Measurements from ENCODE around the gene COL6A2. TPM values are rescaled to one million over a fixed set of nuclear protein-coding genes. Genes with fewer than 3 reads are reported as not detected.
"Not testable (repeated sequence)": the region's sequence is repeated elsewhere in the genome, so short reads cannot be mapped to it uniquely, and the experiment has no call there.

Gene COL6A2
- total RNA-seq, 1 donor from 2014 or later: 12.6 TPM

- Histone ChIP-seq H3K36me3 (ENCODE audit: control insufficient read depth, insufficient read depth, low read length) (no peaks in the 10 kb centered on the region), H3K4me3 (ENCODE audit: low read depth, low read length) (no peak overlapping the region), H3K27me3 (ENCODE audit: control insufficient read depth, insufficient read depth, low read length) (peaks cover 2% of the 10 kb centered on the region)
- DNase-seq (ENCODE audit: low read depth): no peak
- peak; percentile 32 for FAIRE-seq
- no peak for TF ChIP-seq CTCF (IDR thresholded peaks at IDR 0.05; ENCODE audit: insufficient read depth, low read length, severe bottlenecking)
Measured at GRCh38 chr21:46067505-46068201, 30.3 kb upstream of the COL6A2 start.

- TF ChIP-seq CTCF (IDR thresholded peaks at IDR 0.05; ENCODE audit: insufficient read depth, low read length, severe bottlenecking): no peak
- FAIRE-seq: peak; percentile 99
- no peak for DNase-seq (ENCODE audit: low read depth)
- no peak overlapping the region for H3K4me3 ChIP-seq (ENCODE audit: low read depth, low read length)
- peaks cover 2% of the 10 kb centered on the region for H3K27me3 ChIP-seq (ENCODE audit: control insufficient read depth, insufficient read depth, low read length)
- H3K36me3 ChIP-seq (ENCODE audit: control insufficient read depth, insufficient read depth, low read length): no peaks in the 10 kb centered on the region
Measured at GRCh38 chr21:46068516-46069079, 29.3 kb upstream of the COL6A2 start.

- Histone ChIP-seq H3K4me3 (ENCODE audit: low read depth, low read length) (no peak overlapping the region), H3K36me3 (ENCODE audit: control insufficient read depth, insufficient read depth, low read length) (no peaks in the 10 kb centered on the region), H3K27me3 (ENCODE audit: control insufficient read depth, insufficient read depth, low read length) (peaks cover 2% of the 10 kb centered on the region)
- FAIRE-seq: no peak
- no peak for DNase-seq (ENCODE audit: low read depth)
- TF ChIP-seq CTCF (IDR thresholded peaks at IDR 0.05; ENCODE audit: insufficient read depth, low read length, severe bottlenecking): no peak
Measured at GRCh38 chr21:46069166-46069565, 28.7 kb upstream of the COL6A2 start.

DNA sequence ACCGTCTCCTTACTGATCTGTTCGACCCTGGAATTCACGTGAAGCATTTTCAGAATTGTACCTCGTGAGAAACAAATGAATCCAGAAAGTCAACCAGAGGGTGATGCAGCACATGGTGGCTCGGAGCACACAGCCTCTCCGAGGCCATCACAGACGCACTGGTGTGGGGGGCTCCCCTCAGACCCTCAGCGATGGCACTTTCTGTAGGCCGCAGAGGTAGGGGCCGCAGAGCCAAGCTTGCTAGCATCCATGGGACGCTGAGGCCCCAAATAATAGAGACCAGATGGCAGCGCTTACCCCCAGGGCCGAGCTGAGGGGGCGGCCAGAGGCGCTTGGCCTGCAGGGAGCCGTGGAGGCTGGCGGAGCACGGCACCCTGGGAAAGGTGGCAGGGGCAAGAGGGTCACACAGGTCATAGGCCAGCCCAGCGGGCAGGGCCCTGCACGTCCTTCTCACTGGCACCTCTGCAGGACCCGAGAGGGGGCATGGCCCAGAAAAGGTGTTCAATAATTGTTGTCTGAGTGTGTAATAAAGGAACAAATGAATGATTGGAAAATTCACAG lies 28.1 kb upstream of the COL6A2 start:
- FAIRE-seq (no peak), DNase-seq (ENCODE audit: low read depth) (no peak)
- TF ChIP-seq CTCF (IDR thresholded peaks at IDR 0.05; ENCODE audit: insufficient read depth, low read length, severe bottlenecking): no peak
- Histone ChIP-seq H3K4me3 (ENCODE audit: low read depth, low read length) (no peak overlapping the region), H3K36me3 (ENCODE audit: control insufficient read depth, insufficient read depth, low read length) (no peaks in the 10 kb centered on the region), H3K27me3 (ENCODE audit: control insufficient read depth, insufficient read depth, low read length) (peaks cover 2% of the 10 kb centered on the region)

- Histone ChIP-seq H3K4me3 (ENCODE audit: low read depth, low read length) (no peak overlapping the region), H3K36me3 (ENCODE audit: control insufficient read depth, insufficient read depth, low read length) (no peaks in the 10 kb centered on the region), H3K27me3 (ENCODE audit: control insufficient read depth, insufficient read depth, low read length) (no peaks in the 10 kb centered on the region)
- FAIRE-seq (no peak), DNase-seq (ENCODE audit: low read depth) (no peak)
- TF ChIP-seq CTCF (IDR thresholded peaks at IDR 0.05; ENCODE audit: insufficient read depth, low read length, severe bottlenecking): no peak
Measured at GRCh38 chr21:46071082-46071481, 26.8 kb upstream of the COL6A2 start.

DNA sequence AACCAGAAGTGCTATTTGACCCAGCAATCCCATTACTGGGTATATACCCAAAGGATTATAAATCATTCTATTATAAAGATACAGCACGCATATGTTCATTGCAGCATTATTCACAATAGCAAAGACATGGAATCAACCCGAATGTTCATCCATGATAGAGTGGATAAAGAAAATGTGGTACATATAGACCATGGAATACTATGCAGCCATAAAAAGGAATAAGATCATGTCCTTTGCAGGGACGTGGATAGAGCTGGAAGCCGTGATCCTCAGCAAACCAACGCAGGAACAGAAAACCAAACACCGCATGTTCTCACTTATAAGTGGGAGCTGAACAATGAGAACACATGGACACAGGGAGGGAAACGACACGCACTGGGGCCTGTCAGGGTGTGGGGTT lies 21.2 kb upstream of the COL6A2 start:
- H3K36me3 ChIP-seq (ENCODE audit: control insufficient read depth, insufficient read depth, low read length): not testable (repeated sequence)

More for the DNA sequence above, 21.2 kb upstream of the COL6A2 start:
- DNase-seq (ENCODE audit: low read depth); H3K27me3 ChIP-seq (ENCODE audit: control insufficient read depth, insufficient read depth, low read length); H3K4me3 ChIP-seq (ENCODE audit: low read depth, low read length); FAIRE-seq: not testable (repeated sequence)
